HEK293 (cell line): ENCODE measurements around the gene CADM1.
A peak's percentile ranks its signal among the peaks of the same experiment; 100 is the strongest.

Experiments
- CTCF ChIA-PET: fragments of 350-600 bp; formaldehyde crosslinking; extraction: SDS; loops from one replicate; lab custom pipeline; 2021; ENCODE audit warnings: antibody characterized with exemption; lab: Yijun Ruan, JAX
- POLR2A ChIA-PET: fragments of 300-600 bp; formaldehyde crosslinking; extraction: SDS; loops from one replicate; lab custom pipeline; 2020; ENCODE audit warnings: antibody characterized with exemption, inconsistent platforms; lab: Yijun Ruan, JAX
- H3K27ac ChIP-seq: fragments of 200-500 bp; sonication (Bioruptor generic); 2 replicates; pipeline ENCODE4 v1.5.1; 2014; ENCODE audit warnings: low read depth, low read length, control low read depth, inconsistent platforms; ENCODE audit errors: extremely low read depth
- H3K36me3 ChIP-seq, 2 experiments: fragments of 200-500 bp in 1 of 2; sonication (Bioruptor generic) in 1 of 2; 1 replicate in 1 of 2; 2 replicates in 1 of 2; pipeline ENCODE4 v1.5.1; 2014 to 2017; ENCODE audit warnings: inconsistent platforms in 2 of 2, low read length in 2 of 2; ENCODE audit not compliant: control insufficient read depth in 2 of 2, insufficient read depth in 1 of 2
- H3K4me1 ChIP-seq: fragments of 200-500 bp; sonication (Bioruptor generic); 2 replicates; pipeline ENCODE4 v1.5.1; 2014; ENCODE audit warnings: mild to moderate bottlenecking, low read length, inconsistent platforms; ENCODE audit not compliant: control insufficient read depth, insufficient read depth
- H3K4me3 ChIP-seq: 2 replicates; pipeline ENCODE4 v1.5.1; 2011; ENCODE audit warnings: low read depth, mild to moderate bottlenecking, control low read depth, low read length, moderate library complexity
- H3K9me3 ChIP-seq: fragments of 200-500 bp; sonication (Bioruptor generic); 2 replicates; pipeline ENCODE4 v1.5.1; 2014; ENCODE audit warnings: low read depth, low read length, inconsistent platforms; ENCODE audit not compliant: control insufficient read depth, insufficient read depth
- GLI2 ChIP-seq: fragments of 450-650 bp; formaldehyde crosslinking; IDR thresholded peaks from 2 replicates; pipeline ENCODE4; 2017; ENCODE audit warnings: missing biosample characterization, missing genetic modification characterization, low read depth, borderline replicate concordance
- KLF1 ChIP-seq: fragments of 450-650 bp; formaldehyde crosslinking; IDR thresholded peaks from 2 replicates; pipeline ENCODE4 v1.5.1; 2016; ENCODE audit warnings: missing biosample characterization, missing genetic modification characterization
- OSR2 ChIP-seq: fragments of 450-650 bp; formaldehyde crosslinking; IDR thresholded peaks from 2 replicates; pipeline ENCODE4 v1.5.1; 2016; ENCODE audit warnings: missing biosample characterization, missing genetic modification characterization
- PRDM1 ChIP-seq: fragments of 450-650 bp; formaldehyde crosslinking; IDR thresholded peaks from 2 replicates; pipeline ENCODE4; 2016; ENCODE audit warnings: missing biosample characterization, missing genetic modification characterization
- PRDM4 ChIP-seq: fragments of 450-650 bp; formaldehyde crosslinking; IDR thresholded peaks from 2 replicates; pipeline ENCODE4 v1.5.1; 2017; ENCODE audit warnings: missing biosample characterization, missing genetic modification characterization
- WT1 ChIP-seq: fragments of 450-650 bp; formaldehyde crosslinking; IDR thresholded peaks from 2 replicates; pipeline ENCODE4 v1.5.1; 2016; ENCODE audit warnings: missing biosample characterization, missing genetic modification characterization
- ZBTB48 ChIP-seq: fragments of 450-650 bp; formaldehyde crosslinking; IDR thresholded peaks from 2 replicates; pipeline ENCODE4 v1.5.1; 2016; ENCODE audit warnings: missing biosample characterization, missing genetic modification characterization
- ZFHX2 ChIP-seq: fragments of 450-650 bp; formaldehyde crosslinking; conservative IDR thresholded peaks from 2 replicates; pipeline ENCODE4 v1.5.1; 2016; ENCODE audit warnings: missing biosample characterization, missing genetic modification characterization
- ZFP37 ChIP-seq: fragments of 450-650 bp; formaldehyde crosslinking; IDR thresholded peaks from 2 replicates; pipeline ENCODE4 v1.5.1; 2016; ENCODE audit warnings: missing biosample characterization, missing genetic modification characterization
- ZIC2 ChIP-seq: fragments of 450-650 bp; formaldehyde crosslinking; IDR thresholded peaks from 2 replicates; pipeline ENCODE4 v1.5.1; 2016; ENCODE audit warnings: missing biosample characterization, missing genetic modification characterization
- ZNF140 ChIP-seq: fragments of 450-650 bp; formaldehyde crosslinking; IDR thresholded peaks from 2 replicates; pipeline ENCODE4 v1.5.1; 2016; ENCODE audit warnings: missing biosample characterization, missing genetic modification characterization
- ZNF157 ChIP-seq: fragments of 450-650 bp; formaldehyde crosslinking; IDR thresholded peaks from 2 replicates; pipeline ENCODE4 v1.5.1; 2016; ENCODE audit warnings: missing biosample characterization, missing genetic modification characterization
- ZNF266 ChIP-seq: fragments of 450-650 bp; formaldehyde crosslinking; IDR thresholded peaks from 2 replicates; pipeline ENCODE4 v1.5.1; 2016; ENCODE audit warnings: missing biosample characterization, missing genetic modification characterization, low read depth
- ZNF341 ChIP-seq: fragments of 450-650 bp; formaldehyde crosslinking; IDR thresholded peaks from 2 replicates; pipeline ENCODE4; 2016; ENCODE audit warnings: low read depth, missing biosample characterization, missing genetic modification characterization
- ZNF473 ChIP-seq: fragments of 450-650 bp; formaldehyde crosslinking; IDR thresholded peaks from 2 replicates; pipeline ENCODE4 v1.5.1; 2017; ENCODE audit warnings: missing biosample characterization, missing genetic modification characterization
- ZNF510 ChIP-seq: fragments of 450-650 bp; formaldehyde crosslinking; IDR thresholded peaks from 2 replicates; pipeline ENCODE4 v1.5.1; 2018; ENCODE audit warnings: mild to moderate bottlenecking, missing genetic modification characterization, missing biosample characterization; ENCODE audit not compliant: insufficient replicate concordance
- ZNF544 ChIP-seq: fragments of 450-650 bp; formaldehyde crosslinking; IDR thresholded peaks from 2 replicates; pipeline ENCODE4 v1.5.0; 2017; ENCODE audit warnings: missing biosample characterization, missing genetic modification characterization
- ZNF555 ChIP-seq: fragments of 450-650 bp; formaldehyde crosslinking; conservative IDR thresholded peaks from 2 replicates; pipeline ENCODE4 v1.5.1; 2017; ENCODE audit warnings: missing biosample characterization, mild to moderate bottlenecking, missing genetic modification characterization, inconsistent platforms
- ZNF596 ChIP-seq: fragments of 450-650 bp; IDR thresholded peaks from 2 replicates; pipeline ENCODE4 v1.5.0; 2018; ENCODE audit warnings: missing biosample characterization, mild to moderate bottlenecking, missing genetic modification characterization, moderate library complexity
- ZNF830 ChIP-seq: fragments of 450-650 bp; IDR thresholded peaks from 2 replicates; pipeline ENCODE4 v1.5.0; 2018; ENCODE audit warnings: missing biosample characterization, missing genetic modification characterization, low read depth, mild to moderate bottlenecking, moderate library complexity
- TF ChIP-seq, protein P1 (sequence below): fragments of 450-650 bp; formaldehyde crosslinking; IDR thresholded peaks from 2 replicates; pipeline ENCODE4 v1.5.1; 2017; ENCODE audit warnings: missing biosample characterization, mild to moderate bottlenecking, missing genetic modification characterization, moderate library complexity
- TF ChIP-seq, protein P2 (sequence below): fragments of 450-650 bp; formaldehyde crosslinking; IDR thresholded peaks from 2 replicates; pipeline ENCODE4 v1.5.1; 2016; ENCODE audit warnings: missing biosample characterization, missing genetic modification characterization

Gene CADM1

GRCh38 chr11:115166820-115167219 lies 337.4 kb downstream of the CADM1 start:
- TF ChIP-seq, protein P1, sequence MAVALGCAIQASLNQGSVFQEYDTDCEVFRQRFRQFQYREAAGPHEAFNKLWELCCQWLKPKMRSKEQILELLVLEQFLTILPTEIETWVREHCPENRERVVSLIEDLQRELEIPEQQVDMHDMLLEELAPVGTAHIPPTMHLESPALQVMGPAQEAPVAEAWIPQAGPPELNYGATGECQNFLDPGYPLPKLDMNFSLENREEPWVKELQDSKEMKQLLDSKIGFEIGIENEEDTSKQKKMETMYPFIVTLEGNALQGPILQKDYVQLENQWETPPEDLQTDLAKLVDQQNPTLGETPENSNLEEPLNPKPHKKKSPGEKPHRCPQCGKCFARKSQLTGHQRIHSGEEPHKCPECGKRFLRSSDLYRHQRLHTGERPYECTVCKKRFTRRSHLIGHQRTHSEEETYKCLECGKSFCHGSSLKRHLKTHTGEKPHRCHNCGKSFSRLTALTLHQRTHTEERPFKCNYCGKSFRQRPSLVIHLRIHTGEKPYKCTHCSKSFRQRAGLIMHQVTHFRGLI (tag by site-specific recombination) = peak; percentile 44; the same call in 1 of the 2 replicates
- TF ChIP-seq ZNF510 (tag by site-specific recombination) = no peak
- no peak for TF ChIP-seq ZNF266 (tag by site-specific recombination)
- peak; percentile 53; the same call in 1 of the 2 replicates for TF ChIP-seq KLF1 (tag by site-specific recombination)
- TF ChIP-seq WT1 (tag by site-specific recombination) = 0 out of 2 replicates have a peak, but pooled peaks have one; percentile 30
- TF ChIP-seq ZNF341 (tag by site-specific recombination) = no peak
- peaks cover 5% of the 10 kb centered on the region; the same call in 1 of the 2 replicates for H3K4me1 ChIP-seq
- no peaks in the 10 kb centered on the region for H3K36me3 ChIP-seq
- no peak overlapping the region for H3K4me3 ChIP-seq
- ChIA-PET POLR2A (no interaction called here), CTCF (interaction anchor here (1.0 kb wide), 1 partner anchor 12 kb away, joined by 6 read pairs; no protein-coding TSS in a partner anchor)
- H3K27ac ChIP-seq = no peak overlapping the region
- no peaks in the 10 kb centered on the region for H3K9me3 ChIP-seq

DNA sequence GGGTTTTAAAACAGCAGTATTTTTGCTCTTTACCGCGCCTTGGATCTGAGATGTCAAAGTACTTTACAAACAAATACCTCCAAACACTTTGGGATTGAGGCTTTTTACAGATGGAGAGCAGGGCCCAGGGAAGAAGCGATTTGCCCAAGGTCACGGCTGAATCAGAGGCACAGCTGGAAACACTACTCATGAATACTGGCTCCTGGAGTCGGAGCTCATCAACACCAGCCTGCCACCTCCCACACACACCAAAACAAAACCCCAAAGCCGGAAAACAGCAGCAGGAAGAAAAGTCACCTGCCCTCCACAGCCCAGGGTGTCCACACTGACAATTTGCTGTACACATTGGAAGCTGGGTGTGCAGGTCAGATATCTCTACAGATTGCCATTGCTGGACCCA lies 339.4 kb downstream of the CADM1 start:
- Histone ChIP-seq H3K36me3 (no peaks in the 10 kb centered on the region), H3K4me3 (no peak overlapping the region), H3K9me3 (no peaks in the 10 kb centered on the region), H3K4me1 (peaks cover 5% of the 10 kb centered on the region; the same call in 1 of the 2 replicates)
- CTCF ChIA-PET = no interaction called here
- POLR2A ChIA-PET = no interaction called here
- TF ChIP-seq ZNF473 (tag by site-specific recombination) (no peak), ZFHX2 (peak; percentile 43), OSR2 (tag by site-specific recombination) (0 out of 2 replicates have a peak, but pooled peaks have one; percentile 46), PRDM1 (tag by site-specific recombination) (no peak), ZIC2 (tag by site-specific recombination) (peak; percentile 76)
- TF ChIP-seq, all 188 proteins: peak for 3
- H3K27ac ChIP-seq = no peak overlapping the region

- H3K9me3 ChIP-seq = no peaks in the 10 kb centered on the region
- H3K4me1 ChIP-seq = peaks cover 5% of the 10 kb centered on the region; the same call in 1 of the 2 replicates
- no peak for TF ChIP-seq ZNF140 (tag by site-specific recombination)
- TF ChIP-seq ZNF555 = no peak
- TF ChIP-seq ZIC2 (tag by site-specific recombination) = no peak
- TF ChIP-seq ZNF596 (tag by site-specific recombination) = no peak
- no peak for TF ChIP-seq ZNF157
- TF ChIP-seq ZNF544 (tag by site-specific recombination) = no peak
- TF ChIP-seq, protein P2, sequence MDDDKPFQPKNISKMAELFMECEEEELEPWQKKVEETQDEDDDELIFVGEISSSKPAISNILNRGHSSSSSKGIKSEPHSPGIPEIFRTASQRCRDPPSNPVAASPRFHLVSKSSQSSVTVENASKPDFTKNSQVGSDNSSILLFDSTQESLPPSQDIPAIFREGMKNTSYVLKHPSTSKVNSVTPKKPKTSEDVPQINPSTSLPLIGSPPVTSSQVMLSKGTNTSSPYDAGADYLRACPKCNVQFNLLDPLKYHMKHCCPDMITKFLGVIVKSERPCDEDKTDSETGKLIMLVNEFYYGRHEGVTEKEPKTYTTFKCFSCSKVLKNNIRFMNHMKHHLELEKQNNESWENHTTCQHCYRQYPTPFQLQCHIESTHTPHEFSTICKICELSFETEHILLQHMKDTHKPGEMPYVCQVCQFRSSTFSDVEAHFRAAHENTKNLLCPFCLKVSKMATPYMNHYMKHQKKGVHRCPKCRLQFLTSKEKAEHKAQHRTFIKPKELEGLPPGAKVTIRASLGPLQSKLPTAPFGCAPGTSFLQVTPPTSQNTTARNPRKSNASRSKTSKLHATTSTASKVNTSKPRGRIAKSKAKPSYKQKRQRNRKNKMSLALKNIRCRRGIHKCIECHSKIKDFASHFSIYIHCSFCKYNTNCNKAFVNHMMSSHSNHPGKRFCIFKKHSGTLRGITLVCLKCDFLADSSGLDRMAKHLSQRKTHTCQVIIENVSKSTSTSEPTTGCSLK (tag by site-specific recombination) = no peak
- no peak for TF ChIP-seq ZFP37
- no peak for TF ChIP-seq ZNF830
- no peak for TF ChIP-seq ZBTB48 (tag by site-specific recombination)
- no peak for TF ChIP-seq GLI2 (tag by site-specific recombination)
- TF ChIP-seq PRDM4 (tag by site-specific recombination) = no peak
- H3K27ac ChIP-seq = no peak overlapping the region
- H3K36me3 ChIP-seq = no peaks in the 10 kb centered on the region
- H3K4me3 ChIP-seq = no peak overlapping the region
- ChIA-PET POLR2A (no interaction called here), CTCF (no interaction called here)
Observed at GRCh38 chr11:115162919-115163318, 341.3 kb downstream of the CADM1 start.
